HEK293 (cell line): ENCODE data around the gene SPOCK1.

Experiments used
- CTCF ChIA-PET: fragments of 350-600 bp; formaldehyde crosslinking; extraction: SDS; loops from one replicate; lab custom pipeline; 2021; ENCODE audit warnings: antibody characterized with exemption; lab: Yijun Ruan, JAX
- POLR2A ChIA-PET: fragments of 300-600 bp; formaldehyde crosslinking; extraction: SDS; loops from one replicate; lab custom pipeline; 2020; ENCODE audit warnings: antibody characterized with exemption, inconsistent platforms; lab: Yijun Ruan, JAX
- H3K27ac ChIP-seq: fragments of 200-500 bp; sonication (Bioruptor generic); 2 replicates; pipeline ENCODE4 v1.5.1; 2014; ENCODE audit warnings: low read depth, low read length, control low read depth, inconsistent platforms; ENCODE audit errors: extremely low read depth
- H3K36me3 ChIP-seq, 2 experiments: fragments of 200-500 bp in 1 of 2; sonication (Bioruptor generic) in 1 of 2; 1 replicate in 1 of 2; 2 replicates in 1 of 2; pipeline ENCODE4 v1.5.1; 2014 to 2017; ENCODE audit warnings: inconsistent platforms in 2 of 2, low read length in 2 of 2; ENCODE audit not compliant: control insufficient read depth in 2 of 2, insufficient read depth in 1 of 2
- H3K4me1 ChIP-seq: fragments of 200-500 bp; sonication (Bioruptor generic); 2 replicates; pipeline ENCODE4 v1.5.1; 2014; ENCODE audit warnings: mild to moderate bottlenecking, low read length, inconsistent platforms; ENCODE audit not compliant: control insufficient read depth, insufficient read depth
- H3K4me3 ChIP-seq: 2 replicates; pipeline ENCODE4 v1.5.1; 2011; ENCODE audit warnings: low read depth, mild to moderate bottlenecking, control low read depth, low read length, moderate library complexity
- H3K9me3 ChIP-seq: fragments of 200-500 bp; sonication (Bioruptor generic); 2 replicates; pipeline ENCODE4 v1.5.1; 2014; ENCODE audit warnings: low read depth, low read length, inconsistent platforms; ENCODE audit not compliant: control insufficient read depth, insufficient read depth
- CTCF ChIP-seq: fragments of 450-650 bp; formaldehyde crosslinking; IDR thresholded peaks from 2 replicates; pipeline ENCODE4 v1.5.1; 2016; ENCODE audit warnings: missing biosample characterization, missing genetic modification characterization
- GLI2 ChIP-seq: fragments of 450-650 bp; formaldehyde crosslinking; IDR thresholded peaks from 2 replicates; pipeline ENCODE4; 2017; ENCODE audit warnings: missing biosample characterization, missing genetic modification characterization, low read depth, borderline replicate concordance
- TCF7L2 ChIP-seq: IDR thresholded peaks from 2 replicates; pipeline ENCODE4 v1.6.1; 2011; ENCODE audit warnings: low read depth, mild to moderate bottlenecking, inconsistent platforms, low read length, moderate library complexity, borderline replicate concordance
- ZNF112 ChIP-seq: fragments of 450-650 bp; formaldehyde crosslinking; IDR thresholded peaks from 2 replicates; pipeline ENCODE4 v1.5.0; 2017; ENCODE audit warnings: missing biosample characterization, missing genetic modification characterization
- ZNF114 ChIP-seq: fragments of 450-650 bp; formaldehyde crosslinking; IDR thresholded peaks from 2 replicates; pipeline ENCODE4 v1.5.0; 2017; ENCODE audit warnings: missing biosample characterization, missing genetic modification characterization
- ZNF202 ChIP-seq: fragments of 450-650 bp; formaldehyde crosslinking; IDR thresholded peaks from 2 replicates; pipeline ENCODE4 v1.5.1; 2016; ENCODE audit warnings: missing biosample characterization, missing genetic modification characterization, borderline replicate concordance
- ZNF544 ChIP-seq: fragments of 450-650 bp; formaldehyde crosslinking; IDR thresholded peaks from 2 replicates; pipeline ENCODE4 v1.5.0; 2017; ENCODE audit warnings: missing biosample characterization, missing genetic modification characterization
- ZNF629 ChIP-seq: fragments of 450-650 bp; formaldehyde crosslinking; IDR thresholded peaks from 2 replicates; pipeline ENCODE4 v1.5.1; 2017; ENCODE audit warnings: missing biosample characterization, missing genetic modification characterization
- ZNF704 ChIP-seq: fragments of 450-650 bp; formaldehyde crosslinking; IDR thresholded peaks from 2 replicates; pipeline ENCODE4 v1.5.1; 2016; ENCODE audit warnings: missing biosample characterization, missing genetic modification characterization
- ZNF792 ChIP-seq: fragments of 450-650 bp; formaldehyde crosslinking; IDR thresholded peaks from 2 replicates; pipeline ENCODE4 v1.5.1; 2016; ENCODE audit warnings: missing biosample characterization, missing genetic modification characterization
- ZNF837 ChIP-seq: fragments of 450-650 bp; formaldehyde crosslinking; IDR thresholded peaks from 2 replicates; pipeline ENCODE4 v1.5.1; 2016; ENCODE audit warnings: missing biosample characterization, missing genetic modification characterization
- TF ChIP-seq, protein P1 (sequence below): fragments of 450-650 bp; formaldehyde crosslinking; IDR thresholded peaks from 2 replicates; pipeline ENCODE4 v1.5.1; 2016; ENCODE audit warnings: missing biosample characterization, missing genetic modification characterization

Gene SPOCK1

GRCh38 chr5:137315534-137316345 lies 183.4 kb downstream of the SPOCK1 start:
- POLR2A ChIA-PET: no interaction called here

DNA sequence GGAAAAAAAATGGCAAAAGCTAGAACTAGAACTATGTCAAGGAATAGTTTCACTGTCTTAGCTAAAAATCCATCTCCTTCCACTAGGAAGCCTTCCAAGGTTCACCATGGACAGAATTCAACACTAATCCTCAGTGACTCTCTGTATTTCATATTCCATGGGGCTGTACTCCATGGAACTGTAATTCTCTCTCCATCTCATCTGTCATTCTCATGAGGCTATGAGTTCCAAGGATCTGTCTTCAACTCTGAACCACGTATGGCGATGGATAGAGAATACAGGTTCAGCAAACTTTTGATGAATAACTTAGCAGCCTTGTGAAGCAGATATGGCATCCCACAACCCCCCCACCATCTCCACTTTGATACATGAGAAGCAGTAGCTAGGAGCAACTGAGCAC lies 184.0 kb downstream of the SPOCK1 start:
- ChIA-PET CTCF (interaction anchor here (0.6 kb wide), 1 partner anchor 10 kb away, joined by 3 read pairs; no protein-coding TSS in a partner anchor), POLR2A (no interaction called here)
- TF ChIP-seq ZNF114 (tag by site-specific recombination) (no peak), ZNF629 (no peak), GLI2 (tag by site-specific recombination) (no peak), ZNF792 (tag by site-specific recombination) (no peak), ZNF202 (tag by site-specific recombination) (no peak), ZNF544 (tag by site-specific recombination) (no peak)
- Histone ChIP-seq H3K27ac (no peak overlapping the region), H3K36me3 (no peaks in the 10 kb centered on the region), H3K4me3 (no peak overlapping the region), H3K4me1 (no peaks in the 10 kb centered on the region), H3K9me3 (no peaks in the 10 kb centered on the region)

More at GRCh38 chr5:137315534-137316345, 183.4 kb downstream of the SPOCK1 start:
- Histone ChIP-seq H3K4me3 (no peak overlapping the region), H3K9me3 (no peaks in the 10 kb centered on the region), H3K27ac (no peak overlapping the region), H3K36me3 (no peaks in the 10 kb centered on the region), H3K4me1 (no peaks in the 10 kb centered on the region)
- TF ChIP-seq, protein P1, sequence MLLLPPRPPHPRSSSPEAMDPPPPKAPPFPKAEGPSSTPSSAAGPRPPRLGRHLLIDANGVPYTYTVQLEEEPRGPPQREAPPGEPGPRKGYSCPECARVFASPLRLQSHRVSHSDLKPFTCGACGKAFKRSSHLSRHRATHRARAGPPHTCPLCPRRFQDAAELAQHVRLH: no peak
- no peak for TF ChIP-seq ZNF837 (tag by site-specific recombination)
- no peak for TF ChIP-seq ZNF704 (tag by site-specific recombination)
- CTCF ChIA-PET: no interaction called here

GRCh38 chr5:137313526-137314175 lies 185.5 kb downstream of the SPOCK1 start:
- ChIA-PET POLR2A (no interaction called here), CTCF (interaction anchor here (0.5 to 0.7 kb wide), 3 partner anchors 107 to 324 kb away, joined by 3 read pairs; no protein-coding TSS in a partner anchor)
- TF ChIP-seq TCF7L2 (no peak), CTCF (tag by site-specific recombination) (no peak)
- no peak overlapping the region for H3K4me3 ChIP-seq
- H3K9me3 ChIP-seq: no peaks in the 10 kb centered on the region
- H3K36me3 ChIP-seq: no peaks in the 10 kb centered on the region
- H3K4me1 ChIP-seq: no peaks in the 10 kb centered on the region
- no peak overlapping the region for H3K27ac ChIP-seq

GRCh38 chr5:137312011-137312410 lies 187.1 kb downstream of the SPOCK1 start:
- POLR2A ChIA-PET: no interaction called here
- no peak for TF ChIP-seq ZNF112

More at GRCh38 chr5:137312011-137312410, 187.1 kb downstream of the SPOCK1 start:
- CTCF ChIA-PET: no interaction called here
- Histone ChIP-seq H3K27ac (no peak overlapping the region), H3K4me3 (no peak overlapping the region), H3K9me3 (no peaks in the 10 kb centered on the region), H3K4me1 (no peaks in the 10 kb centered on the region), H3K36me3 (no peaks in the 10 kb centered on the region)
